Neural progenitor cell (in vitro differentiated cells): Measurements from ENCODE around the gene RGMA. TPM values are rescaled to one million over a fixed set of nuclear protein-coding genes. Genes with fewer than 3 reads are reported as not detected.

Source experiments
- DNase-seq: peaks from one replicate; pipeline ENCODE4 v3.0.0-alpha.2; 2016; ENCODE audit warnings: low spot score
- H2AFZ ChIP-seq: fragments of 200-600 bp; sonication (generic); replicated peaks from 2 replicates; pipeline ENCODE4 v1.6.1; 2016; ENCODE audit warnings: antibody characterized with exemption
- H3F3A ChIP-seq: fragments of 200-600 bp; sonication (generic); 2 replicates; pipeline ENCODE4 v1.6.1; 2016; ENCODE audit warnings: antibody characterized with exemption, low read depth
- H3K27ac ChIP-seq: fragments of 200-600 bp; sonication (generic); 2 replicates; pipeline ENCODE4 v1.5.1; 2016; ENCODE audit warnings: mild to moderate bottlenecking
- H3K27me3 ChIP-seq: fragments of 200-600 bp; sonication (generic); 2 replicates; pipeline ENCODE4 v1.6.1; 2016; ENCODE audit warnings: mild to moderate bottlenecking, moderate library complexity
- H3K36me3 ChIP-seq: fragments of 200-600 bp; sonication (generic); 2 replicates; pipeline ENCODE4 v1.5.1; 2016
- H3K4me1 ChIP-seq: fragments of 200-600 bp; sonication (generic); 2 replicates; pipeline ENCODE4 v1.6.1; 2016; ENCODE audit warnings: mixed run types
- H3K4me2 ChIP-seq: fragments of 200-600 bp; sonication (generic); 2 replicates; pipeline ENCODE4 v1.6.1; 2016
- H3K4me3 ChIP-seq: fragments of 200-600 bp; sonication (generic); 2 replicates; pipeline ENCODE4 v1.5.1; 2016
- H3K79me2 ChIP-seq: fragments of 200-600 bp; sonication (generic); 2 replicates; pipeline ENCODE4 v1.6.1; 2016; ENCODE audit warnings: low read depth
- H3K9ac ChIP-seq: fragments of 200-600 bp; sonication (generic); 2 replicates; pipeline ENCODE4 v1.6.1; 2016
- H3K9me3 ChIP-seq: fragments of 200-600 bp; sonication (generic); 2 replicates; pipeline ENCODE4 v1.5.1; 2016; ENCODE audit warnings: low read depth
- H4K20me1 ChIP-seq: fragments of 200-600 bp; sonication (generic); 2 replicates; pipeline ENCODE4 v1.6.1; 2016; ENCODE audit warnings: low read depth
- H3K27ac Mint-ChIP-seq: 3 replicates; pipeline ENCODE4 v1.8.0; 2021; ENCODE audit warnings: mixed read lengths
- H3K27me3 Mint-ChIP-seq: 2 replicates; pipeline ENCODE4 v1.8.0; 2022; ENCODE audit warnings: low read depth, mild to moderate bottlenecking, inconsistent platforms, moderate library complexity, mixed read lengths; ENCODE audit not compliant: insufficient read depth
- H3K36me3 Mint-ChIP-seq: 3 replicates; pipeline ENCODE4 v1.8.0; 2021; ENCODE audit warnings: mixed read lengths
- H3K4me1 Mint-ChIP-seq: 3 replicates; pipeline ENCODE4 v1.8.0; 2021; ENCODE audit warnings: mixed read lengths
- H3K4me3 Mint-ChIP-seq: 3 replicates; pipeline ENCODE4 v1.8.0; 2021; ENCODE audit warnings: mild to moderate bottlenecking, moderate library complexity, mixed read lengths
- H3K9me3 Mint-ChIP-seq: 3 replicates; pipeline ENCODE4 v1.8.0; 2020; ENCODE audit warnings: mixed read lengths
- EZH2 ChIP-seq: fragments of 200-600 bp; sonication (generic); IDR thresholded peaks from 2 replicates; pipeline ENCODE4 v1.6.1; 2017; ENCODE audit warnings: antibody characterized with exemption, mild to moderate bottlenecking, moderate library complexity
- EZH2phosphoT487 ChIP-seq: fragments of 200-600 bp; sonication (generic); IDR thresholded peaks from 2 replicates; pipeline ENCODE4 v1.6.1; 2017; ENCODE audit warnings: antibody characterized with exemption
- total RNA-seq: library from RNA; depleted of rRNA; stranded (reverse); fragments of >200 nt; gene quantifications from 2 replicates; pipeline ENCODE4 v1.2.3, GENCODE V29; 2015; ENCODE audit warnings: low replicate concordance
- TF ChIP-seq, protein P1 (sequence below): fragments of 200-600 bp; sonication (generic); IDR thresholded peaks from 2 replicates; pipeline ENCODE4 v1.5.1; 2017; ENCODE audit warnings: antibody characterized with exemption, mild to moderate bottlenecking

The RGMA gene
- total RNA-seq, 1 donor from 2014 or later: 41.4 TPM

DNA sequence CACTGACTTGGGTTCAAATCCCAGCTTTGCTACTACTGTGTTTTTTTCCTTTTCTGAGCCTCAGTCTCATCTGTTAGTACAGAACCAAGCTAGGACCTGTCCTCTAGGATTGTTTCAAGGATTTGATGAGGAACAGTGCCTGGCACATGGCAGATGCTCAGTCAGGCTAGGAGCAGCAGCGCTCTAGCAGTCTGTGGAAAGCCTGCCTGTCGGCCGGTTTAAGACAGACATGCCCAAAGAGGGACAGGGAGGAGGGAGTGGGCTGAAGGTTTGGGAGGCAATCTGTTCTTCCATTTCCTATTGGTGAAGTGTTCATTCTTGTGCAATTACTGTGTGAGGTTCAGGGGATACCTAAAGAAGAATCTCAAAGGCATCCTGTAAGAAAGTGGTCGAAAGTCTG lies 35.1 kb upstream of the RGMA start:
- Histone ChIP-seq H3F3A (peaks cover 7% of the 10 kb centered on the region), H3K27ac (no peak overlapping the region), H3K4me2 (no peak overlapping the region), H2AFZ (no peak overlapping the region), H4K20me1 (no peaks in the 10 kb centered on the region), H3K36me3 (no peaks in the 10 kb centered on the region), H3K79me2 (no peaks in the 10 kb centered on the region), H3K9me3 (no peaks in the 10 kb centered on the region), H3K4me1 (peaks cover 24% of the 10 kb centered on the region), H3K9ac (peak overlapping the region; percentile 39), H3K27me3 (no peaks in the 10 kb centered on the region), H3K4me3 (no peak overlapping the region)
- Mint-ChIP-seq H3K4me3 (no peak overlapping the region), H3K4me1 (peaks cover 43% of the 10 kb centered on the region), H3K27ac (peak overlapping the region; percentile 58), H3K36me3 (peaks cover 2% of the 10 kb centered on the region), H3K27me3 (peaks cover 2% of the 10 kb centered on the region), H3K9me3 (peaks cover 2% of the 10 kb centered on the region)
- TF ChIP-seq EZH2 (no peak), EZH2phosphoT487 (no peak)
- TF ChIP-seq, protein P1, sequence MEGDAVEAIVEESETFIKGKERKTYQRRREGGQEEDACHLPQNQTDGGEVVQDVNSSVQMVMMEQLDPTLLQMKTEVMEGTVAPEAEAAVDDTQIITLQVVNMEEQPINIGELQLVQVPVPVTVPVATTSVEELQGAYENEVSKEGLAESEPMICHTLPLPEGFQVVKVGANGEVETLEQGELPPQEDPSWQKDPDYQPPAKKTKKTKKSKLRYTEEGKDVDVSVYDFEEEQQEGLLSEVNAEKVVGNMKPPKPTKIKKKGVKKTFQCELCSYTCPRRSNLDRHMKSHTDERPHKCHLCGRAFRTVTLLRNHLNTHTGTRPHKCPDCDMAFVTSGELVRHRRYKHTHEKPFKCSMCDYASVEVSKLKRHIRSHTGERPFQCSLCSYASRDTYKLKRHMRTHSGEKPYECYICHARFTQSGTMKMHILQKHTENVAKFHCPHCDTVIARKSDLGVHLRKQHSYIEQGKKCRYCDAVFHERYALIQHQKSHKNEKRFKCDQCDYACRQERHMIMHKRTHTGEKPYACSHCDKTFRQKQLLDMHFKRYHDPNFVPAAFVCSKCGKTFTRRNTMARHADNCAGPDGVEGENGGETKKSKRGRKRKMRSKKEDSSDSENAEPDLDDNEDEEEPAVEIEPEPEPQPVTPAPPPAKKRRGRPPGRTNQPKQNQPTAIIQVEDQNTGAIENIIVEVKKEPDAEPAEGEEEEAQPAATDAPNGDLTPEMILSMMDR: no peak
- DNase-seq: peak; percentile 8

GRCh38 chr15:93121973-93122910 lies 33.2 kb upstream of the RGMA start:
- DNase-seq: peak; percentile 12
- peaks cover 8% of the 10 kb centered on the region for H3K9me3 Mint-ChIP-seq
- Histone ChIP-seq H3K4me1 (peaks cover 24% of the 10 kb centered on the region), H3K79me2 (no peaks in the 10 kb centered on the region), H3K4me3 (no peak overlapping the region), H3F3A (peaks cover 7% of the 10 kb centered on the region), H3K27me3 (no peaks in the 10 kb centered on the region), H3K9ac (no peak overlapping the region), H3K36me3 (no peaks in the 10 kb centered on the region), H3K4me2 (no peak overlapping the region), H4K20me1 (no peaks in the 10 kb centered on the region), H3K9me3 (no peaks in the 10 kb centered on the region), H3K27ac (no peak overlapping the region), H2AFZ (no peak overlapping the region)
- H3K4me3 Mint-ChIP-seq: no peak overlapping the region
- peaks cover 43% of the 10 kb centered on the region for H3K4me1 Mint-ChIP-seq
- peaks cover 2% of the 10 kb centered on the region for H3K27me3 Mint-ChIP-seq
- TF ChIP-seq EZH2 (no peak), EZH2phosphoT487 (no peak)
- TF ChIP-seq, protein P1: no peak
- no peak overlapping the region for H3K27ac Mint-ChIP-seq
- peaks cover 5% of the 10 kb centered on the region for H3K36me3 Mint-ChIP-seq

DNA sequence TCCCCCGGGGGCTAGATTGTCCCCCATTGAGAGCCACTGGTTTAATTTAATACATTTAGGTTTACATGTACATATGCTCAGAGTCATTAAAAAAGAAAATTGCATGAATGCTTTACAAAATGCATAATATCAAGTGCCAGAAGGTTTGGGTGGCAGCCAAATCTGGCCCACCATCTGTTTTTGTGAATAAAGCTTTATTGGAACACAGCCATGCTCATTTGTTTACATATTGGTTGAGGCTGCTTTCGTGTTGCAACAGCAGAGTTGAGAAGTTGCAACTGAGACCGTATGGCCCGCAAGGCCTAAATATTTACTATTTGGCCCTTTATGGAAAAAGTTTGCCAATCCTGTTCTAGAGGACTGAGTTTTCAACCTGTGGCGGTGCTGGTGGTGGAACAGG lies 32.1 kb upstream of the RGMA start:
- peaks cover 11% of the 10 kb centered on the region for H3K9me3 Mint-ChIP-seq
- H4K20me1 ChIP-seq: no peaks in the 10 kb centered on the region
- no peak overlapping the region for H3K27ac Mint-ChIP-seq
- peaks cover 4% of the 10 kb centered on the region for H3K27me3 Mint-ChIP-seq
- H3K27ac ChIP-seq: no peak overlapping the region
- H3K4me3 Mint-ChIP-seq: no peak overlapping the region
- H3K4me1 ChIP-seq: peaks cover 19% of the 10 kb centered on the region
- no peak overlapping the region for H3K4me2 ChIP-seq
- no peaks in the 10 kb centered on the region for H3K36me3 ChIP-seq
- H3K4me3 ChIP-seq: no peak overlapping the region
- H3K36me3 Mint-ChIP-seq: peaks cover 7% of the 10 kb centered on the region
- H3K79me2 ChIP-seq: no peaks in the 10 kb centered on the region
- no peak overlapping the region for H3K9ac ChIP-seq
- no peaks in the 10 kb centered on the region for H3K9me3 ChIP-seq
- peaks cover 36% of the 10 kb centered on the region for H3K4me1 Mint-ChIP-seq
- H3K27me3 ChIP-seq: no peaks in the 10 kb centered on the region
- DNase-seq: no peak
- H2AFZ ChIP-seq: no peak overlapping the region
- no peak for TF ChIP-seq EZH2phosphoT487
- TF ChIP-seq EZH2: no peak
- TF ChIP-seq, protein P1: no peak
- H3F3A ChIP-seq: peaks cover 7% of the 10 kb centered on the region
